HG03457 (cell line): ENCODE results near the gene CD200R1.
"Not testable (repeated sequence)": the region's sequence is repeated elsewhere in the genome, so short reads cannot be mapped to it uniquely, and the experiment has no call there.

Experiments
- ATAC-seq: cut with Tn5 transposase; IDR thresholded peaks from one replicate; pipeline ENCODE4 v1.9.1; 2021; ENCODE audit warnings: moderate number of reproducible peaks; ENCODE audit not compliant: unreplicated experiment

CD200R1 gene

GRCh38 chr3:112976001-112976400 is 1.1 kb upstream of the CD200R1 start:
- no peak for ATAC-seq

- peak; percentile 17 for ATAC-seq
These were observed 755 bp downstream of the CD200R1 start for GRCh38 chr3:112974178-112974517.

DNA sequence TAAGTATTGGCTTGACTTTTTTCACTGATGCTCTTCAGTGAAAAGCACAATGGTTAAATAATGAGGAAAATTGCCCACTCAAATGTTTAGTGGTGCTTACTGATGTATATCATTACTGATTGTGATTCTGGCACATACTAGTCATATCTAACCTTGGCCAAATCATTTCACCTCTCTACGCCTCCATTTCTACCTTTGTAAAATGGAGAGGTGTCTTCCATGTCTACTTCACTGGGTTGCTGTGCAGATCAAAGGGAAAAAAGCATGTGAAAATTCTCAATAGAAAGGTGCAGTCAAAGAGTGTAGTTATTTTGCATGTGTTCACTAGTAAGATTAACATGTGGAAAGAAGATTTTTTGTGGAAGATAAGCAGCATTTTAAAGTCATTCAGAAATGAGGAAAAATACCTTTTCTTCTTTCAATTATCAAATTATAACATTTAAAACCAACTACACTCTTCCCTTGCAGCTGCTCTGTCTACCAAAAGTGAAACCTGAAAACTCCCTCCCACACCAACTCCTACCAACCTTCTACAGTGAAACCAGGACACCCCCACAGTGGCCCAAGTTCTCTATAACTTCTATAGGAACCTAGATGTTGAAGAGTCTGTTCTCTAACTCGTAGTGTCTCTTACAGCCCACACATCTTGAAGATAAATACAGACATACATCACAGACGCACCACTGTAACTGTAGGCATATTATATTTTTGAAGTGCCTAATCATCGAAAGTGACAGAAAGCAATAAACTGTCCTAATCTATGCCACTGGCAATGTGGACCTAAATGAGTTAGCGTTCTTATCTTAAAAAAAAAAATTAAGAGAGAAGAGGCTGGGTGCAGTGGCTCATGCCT is 1.4 kb downstream of the CD200R1 start:
- peak; percentile 73 for ATAC-seq

GRCh38 chr3:112972158-112972557 is 2.7 kb downstream of the CD200R1 start:
- no peak for ATAC-seq

DNA sequence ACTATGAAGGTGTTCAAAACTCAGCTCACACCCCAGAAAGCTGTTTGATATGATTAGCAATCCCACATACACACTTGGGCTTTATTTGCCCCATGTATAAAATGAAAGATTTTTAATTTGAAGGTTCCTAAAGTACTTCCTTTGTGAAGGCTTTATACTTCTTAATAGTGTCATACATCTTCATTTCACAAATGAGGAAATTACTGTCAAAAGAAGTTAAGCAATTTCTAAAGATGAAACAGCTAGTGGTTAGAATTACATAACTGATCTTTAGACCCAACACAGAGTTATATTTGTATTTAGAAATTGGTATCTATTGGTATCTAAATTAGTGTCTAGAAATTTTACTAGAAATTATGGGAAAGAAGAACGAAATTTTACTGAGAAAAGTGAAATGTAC is 7.1 kb downstream of the CD200R1 start:
- ATAC-seq: no peak

DNA sequence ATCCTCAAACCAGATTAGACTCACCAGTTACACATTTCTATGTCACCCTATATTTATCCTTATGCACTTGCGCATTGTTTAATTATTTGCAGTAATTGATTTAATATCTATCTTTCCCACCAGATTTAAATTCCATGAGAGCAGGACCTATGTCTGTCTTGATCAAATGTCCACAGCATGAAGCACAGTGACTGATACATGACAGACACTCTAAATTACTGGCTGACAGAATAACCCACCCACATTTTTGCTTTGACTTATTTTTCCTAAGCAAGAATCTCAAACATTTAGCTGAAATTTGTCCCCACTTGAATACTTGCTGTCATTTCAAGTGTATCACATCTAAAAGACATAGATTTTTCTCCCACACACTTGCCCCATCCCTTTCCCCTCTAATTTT is 7.5 kb downstream of the CD200R1 start:
- no peak for ATAC-seq

DNA sequence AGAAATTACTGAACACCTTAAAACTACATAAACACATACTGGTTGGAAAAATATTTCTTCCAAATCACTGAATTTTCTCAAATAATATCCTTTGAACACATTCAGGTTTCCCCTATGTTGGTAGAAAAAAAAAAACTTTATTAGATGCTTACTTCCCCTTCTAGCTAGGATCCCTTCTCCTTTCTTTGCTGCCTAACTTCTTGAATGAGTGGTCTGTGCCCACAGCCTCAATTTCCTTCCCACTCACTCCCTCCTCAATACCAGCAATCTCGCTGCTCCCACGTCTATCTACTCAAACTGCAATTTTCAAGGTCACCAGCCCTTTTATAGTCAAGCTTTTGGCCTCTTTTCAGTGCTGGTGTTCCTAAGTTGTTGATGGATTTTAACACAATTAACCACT is 8.3 kb downstream of the CD200R1 start:
- no peak for ATAC-seq

- no peak for ATAC-seq
These were observed 9.2 kb downstream of the CD200R1 start for GRCh38 chr3:112965656-112966055.

DNA sequence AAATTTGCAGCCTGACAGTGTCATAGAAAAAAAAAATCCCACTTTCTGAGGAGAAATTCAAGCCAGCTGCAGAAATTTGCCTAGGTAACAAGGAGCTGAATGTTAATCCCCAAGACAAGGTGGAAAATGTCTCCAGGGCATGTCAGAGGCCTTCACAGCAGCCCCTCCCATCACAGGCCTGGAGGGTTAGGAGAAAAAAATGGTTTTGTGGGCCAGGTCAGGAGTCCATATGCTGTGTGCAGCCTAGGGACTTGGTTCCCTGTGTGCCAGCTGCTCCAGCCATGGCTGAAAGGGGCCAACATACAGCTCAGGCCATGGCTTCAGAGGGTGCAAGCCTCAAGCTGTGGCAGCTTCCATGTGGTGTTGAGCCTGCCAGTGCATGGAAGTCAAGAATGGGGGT is 11.2 kb downstream of the CD200R1 start:
- no peak for ATAC-seq

DNA sequence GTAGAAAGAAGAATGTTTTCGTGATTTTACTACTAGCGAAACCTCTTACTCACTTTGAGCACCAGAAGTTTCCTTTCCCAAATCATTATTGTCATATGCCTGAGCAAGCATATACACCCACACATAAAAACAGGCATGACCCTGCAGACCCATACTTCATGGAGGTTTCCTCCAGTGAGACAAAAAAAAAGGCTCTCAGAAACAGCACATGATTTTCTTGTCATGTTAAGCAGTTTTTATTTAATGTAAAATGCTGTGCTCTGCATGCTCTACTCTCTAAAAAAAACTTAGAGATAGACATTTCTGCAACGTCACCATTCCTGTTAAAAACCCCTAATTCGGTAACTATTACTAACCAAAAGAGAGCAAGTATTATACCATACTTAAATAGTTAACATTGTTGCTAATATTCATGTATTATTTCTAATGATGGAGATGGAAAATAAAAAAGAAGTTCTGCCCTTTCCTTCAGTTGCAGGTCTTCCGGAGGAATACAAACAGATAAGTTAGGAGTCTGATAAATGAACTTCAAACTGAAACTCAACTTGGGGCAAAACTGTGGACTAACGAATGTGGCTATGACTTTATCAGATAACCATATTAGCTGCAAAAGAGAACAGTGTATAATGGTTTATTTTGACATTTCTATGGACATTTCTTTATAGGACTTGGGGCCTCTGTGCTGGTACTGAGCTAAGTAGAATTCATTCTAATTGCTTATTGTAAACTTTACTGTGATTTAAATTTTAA is 15.9 kb downstream of the CD200R1 start:
- ATAC-seq: no peak

DNA sequence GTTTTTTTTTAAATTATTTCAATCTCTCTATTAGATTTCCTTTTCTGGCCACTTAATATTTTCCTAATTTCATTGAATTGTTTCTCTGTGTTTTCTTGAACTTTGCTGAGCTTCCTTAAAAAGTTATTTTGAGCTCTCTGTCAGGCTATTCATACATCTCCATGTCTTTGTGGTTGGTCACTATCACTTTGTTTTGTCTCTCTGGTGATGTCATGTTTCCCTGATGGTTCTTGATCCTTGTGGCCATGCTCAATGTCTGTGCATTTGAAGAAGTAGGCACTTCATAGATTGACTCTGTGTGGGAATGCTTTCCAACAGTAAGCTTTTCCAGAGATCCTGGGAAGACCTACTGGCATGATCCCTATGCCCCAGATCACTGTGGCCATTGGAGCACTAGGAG is 18.6 kb downstream of the CD200R1 start:
- no peak for ATAC-seq

DNA sequence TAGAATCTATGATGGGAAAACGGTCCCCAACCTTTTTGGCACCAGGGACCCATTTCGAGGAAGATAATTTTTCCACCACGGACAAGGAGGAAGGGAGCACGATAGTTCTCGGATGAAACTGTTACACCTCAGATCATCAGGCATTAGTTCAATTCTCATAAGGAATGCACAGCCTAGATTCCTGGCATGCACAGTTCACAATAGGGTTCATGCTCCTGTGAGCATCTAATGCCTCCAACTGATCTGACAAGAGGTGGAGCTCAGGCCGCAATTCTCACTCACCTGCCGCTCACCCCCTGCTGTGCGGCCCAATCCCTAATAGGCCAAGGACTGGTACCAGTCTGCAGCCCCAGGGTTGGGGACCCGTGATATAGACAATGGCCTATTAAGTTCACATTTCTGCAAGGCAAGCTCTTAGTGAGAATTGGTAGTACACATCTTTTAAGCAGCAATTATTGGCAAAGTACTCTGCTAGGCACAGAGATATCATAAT is 26.5 kb downstream of the CD200R1 start:
- no peak for ATAC-seq

DNA sequence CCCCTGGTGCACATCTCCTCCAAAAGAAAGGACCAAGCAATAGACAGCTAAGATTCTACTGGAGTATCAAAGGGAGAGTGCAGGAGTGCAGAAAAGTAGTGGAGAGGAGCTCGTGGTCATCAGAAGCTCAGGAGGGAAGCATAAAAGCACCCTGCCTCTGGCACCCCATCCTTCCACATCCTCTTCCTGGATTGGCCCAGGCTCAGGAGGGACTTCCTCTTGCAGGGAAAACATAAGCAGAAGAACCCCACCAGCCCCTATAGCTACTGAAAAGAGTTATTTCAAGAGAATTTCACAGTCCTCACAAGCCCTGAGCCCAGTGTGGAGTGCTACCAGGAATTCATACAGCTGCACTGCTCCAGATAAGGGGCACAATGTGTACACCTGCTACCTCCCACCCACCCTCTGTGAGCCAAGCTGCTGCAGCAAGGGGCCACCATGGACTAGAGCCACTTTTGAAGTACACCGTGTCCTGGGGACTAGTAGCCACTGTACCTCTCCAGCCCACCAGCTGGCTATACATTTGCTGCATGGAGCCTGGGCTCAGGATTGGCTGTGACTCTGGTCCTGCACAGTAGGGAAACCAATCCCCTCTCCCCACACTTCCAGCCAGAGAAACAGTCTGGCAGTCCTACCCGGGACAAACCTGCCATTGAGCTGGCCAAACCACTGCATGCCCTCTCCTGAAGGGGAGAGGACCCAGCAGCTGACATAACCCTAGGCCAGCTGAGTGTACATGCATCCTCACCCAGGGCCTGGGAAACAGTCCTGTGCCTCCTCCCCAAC is 43.0 kb downstream of the CD200R1 start:
- no peak for ATAC-seq

- no peak for ATAC-seq
These were observed 44.1 kb downstream of the CD200R1 start for GRCh38 chr3:112930771-112931170.

- ATAC-seq: no peak
These were observed 48.9 kb downstream of the CD200R1 start for GRCh38 chr3:112925969-112926368.

DNA sequence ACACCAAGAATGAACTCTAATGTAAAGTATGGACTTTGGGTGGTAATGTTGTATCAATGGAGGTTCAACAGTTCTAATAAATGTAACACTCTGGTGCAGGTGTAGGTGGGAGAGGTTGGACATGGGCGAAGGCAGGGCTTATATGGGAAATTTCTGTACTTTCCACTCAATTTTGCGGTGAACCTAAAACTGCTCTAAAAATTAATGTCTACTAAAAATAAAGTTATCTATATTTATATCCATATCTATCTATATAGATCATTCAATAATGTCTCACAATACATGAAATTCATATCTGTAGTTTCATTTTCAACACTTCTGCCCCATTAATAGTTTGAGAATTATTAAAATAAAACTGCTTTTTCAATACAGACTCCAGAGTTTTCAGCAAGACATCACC is 49.3 kb downstream of the CD200R1 start:
- no peak for ATAC-seq

DNA sequence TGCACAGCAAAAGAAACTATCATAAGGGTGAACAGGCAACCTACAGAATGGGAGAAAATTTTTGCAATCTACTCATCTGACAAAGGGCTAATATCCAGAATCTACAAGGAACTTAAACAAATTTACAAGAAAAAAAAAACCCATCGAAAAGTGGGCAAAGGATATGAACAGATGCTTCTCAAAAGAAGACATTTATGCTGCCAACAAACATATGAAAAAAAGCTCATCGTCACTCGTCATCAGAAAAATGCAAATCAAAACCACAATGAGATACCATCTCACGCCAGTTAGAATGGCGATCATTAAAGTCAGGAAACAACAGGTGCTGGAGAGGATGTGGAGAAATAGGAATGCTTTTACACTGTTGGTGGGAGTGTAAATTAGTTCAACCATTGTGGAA is 55.4 kb downstream of the CD200R1 start:
- ATAC-seq: not testable (repeated sequence)

GRCh38 chr3:112908252-112908651 is 66.7 kb downstream of the CD200R1 start:
- peak; percentile 94 for ATAC-seq

DNA sequence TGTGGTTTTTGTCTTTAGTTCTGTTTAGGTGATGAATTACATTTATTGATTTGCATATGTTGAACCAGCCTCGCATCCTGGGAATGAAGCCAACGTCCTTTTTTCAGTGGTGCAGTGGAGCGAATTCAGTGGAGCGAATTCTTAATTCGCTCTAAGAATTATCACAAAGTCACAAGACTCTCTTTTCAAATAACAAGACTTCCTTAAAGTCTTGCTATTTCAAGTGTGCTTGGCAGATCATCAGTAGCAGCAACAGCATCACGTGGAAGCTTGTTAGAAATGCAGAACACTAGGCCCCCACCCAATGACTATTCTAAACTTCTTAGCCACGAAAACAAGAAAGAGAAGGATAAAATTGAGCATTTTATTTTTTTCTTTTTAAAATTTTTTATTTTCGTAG is 70.1 kb downstream of the CD200R1 start:
- no peak for ATAC-seq

DNA sequence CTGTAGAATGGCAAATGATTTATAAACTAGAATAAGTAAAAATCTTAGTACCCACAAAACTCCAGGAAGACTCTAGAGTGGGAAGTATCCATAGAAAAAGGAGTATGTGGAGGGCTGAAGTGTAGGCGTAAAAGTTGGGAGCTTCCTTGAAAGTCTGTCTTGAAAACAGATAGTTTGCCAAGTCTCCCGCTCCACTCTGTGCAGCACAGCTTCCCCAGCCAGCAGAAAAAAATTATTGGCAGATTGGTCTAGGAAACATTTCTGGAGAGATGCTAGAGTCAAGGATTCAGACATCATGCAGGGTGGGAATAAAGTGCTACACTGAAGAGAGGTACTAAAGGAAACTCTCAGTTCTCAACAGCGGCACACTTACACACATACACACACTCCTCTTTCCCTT is 74.8 kb downstream of the CD200R1 start:
- no peak for ATAC-seq

DNA sequence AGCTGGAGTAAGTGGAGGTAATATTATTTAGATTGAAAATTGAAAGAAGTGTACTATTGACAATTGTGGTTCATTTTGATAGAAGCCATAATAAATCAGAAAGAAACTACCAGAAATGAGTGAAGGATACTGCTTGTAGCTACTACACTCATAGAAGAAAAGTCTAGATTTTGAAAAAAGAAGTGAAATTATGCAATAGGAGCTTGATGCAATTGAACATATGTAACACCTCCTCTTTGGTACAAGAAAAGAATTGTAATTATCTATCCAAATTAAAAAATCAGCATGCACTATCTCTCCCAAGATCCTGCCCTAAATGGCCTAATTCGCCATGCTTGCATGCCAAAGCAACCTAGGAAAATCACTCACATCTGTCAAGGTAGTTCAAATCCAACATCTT is 77.1 kb downstream of the CD200R1 start:
- ATAC-seq: no peak
